ENCODE results near the gene HOXA13.

Gene HOXA13

DNA sequence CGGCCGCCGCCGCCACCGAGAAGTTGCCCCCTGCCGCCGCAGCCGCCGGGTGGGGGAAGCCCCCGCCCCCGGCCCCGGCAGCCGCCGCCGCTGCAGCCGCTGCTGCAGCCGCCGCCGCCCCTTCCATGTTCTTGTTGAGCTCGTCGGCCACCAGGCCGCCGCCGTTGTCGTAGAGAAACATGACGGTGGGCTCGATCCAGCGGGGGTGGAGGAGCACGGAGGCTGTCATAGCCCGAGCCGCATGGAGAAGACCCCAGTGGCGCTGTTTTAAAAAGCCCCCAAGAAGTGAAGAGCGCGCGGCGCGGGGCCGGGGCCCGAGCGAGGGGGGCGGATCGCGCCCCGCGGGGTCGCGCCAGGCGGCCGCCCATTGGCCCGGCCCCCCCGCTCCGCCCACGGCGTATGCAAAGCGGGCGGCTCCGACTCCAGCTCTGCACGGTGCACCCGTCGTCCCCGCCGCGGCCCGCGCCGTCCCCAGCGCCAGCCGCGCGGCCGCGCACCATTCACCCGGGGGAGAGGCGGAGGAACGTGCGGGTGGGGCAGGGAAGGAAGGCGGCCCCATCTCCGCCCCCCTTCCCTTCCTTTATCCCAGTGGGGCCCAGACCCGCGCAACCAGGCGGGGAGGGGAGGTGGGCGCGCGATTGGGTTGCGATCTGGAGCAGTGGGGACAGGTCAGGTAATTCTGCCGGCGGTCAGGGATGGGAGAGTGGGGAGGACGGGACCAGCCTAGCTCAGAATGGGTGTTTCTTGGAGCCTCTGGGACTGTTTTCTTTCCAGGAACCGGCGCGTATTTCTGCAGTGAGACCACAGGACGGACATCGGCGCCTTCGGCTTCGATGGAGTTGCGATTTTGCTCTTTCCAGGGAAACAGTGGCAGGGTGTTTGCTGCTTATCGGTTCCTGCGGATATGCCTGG, at the start of gene HOXA13:
Gene HOXA13 (minus strand): TSS at position 243 of the 912 bp plus-strand sequence. CDS start 14 bp downstream, at position 229.
- DNase-seq: no peak

DNA sequence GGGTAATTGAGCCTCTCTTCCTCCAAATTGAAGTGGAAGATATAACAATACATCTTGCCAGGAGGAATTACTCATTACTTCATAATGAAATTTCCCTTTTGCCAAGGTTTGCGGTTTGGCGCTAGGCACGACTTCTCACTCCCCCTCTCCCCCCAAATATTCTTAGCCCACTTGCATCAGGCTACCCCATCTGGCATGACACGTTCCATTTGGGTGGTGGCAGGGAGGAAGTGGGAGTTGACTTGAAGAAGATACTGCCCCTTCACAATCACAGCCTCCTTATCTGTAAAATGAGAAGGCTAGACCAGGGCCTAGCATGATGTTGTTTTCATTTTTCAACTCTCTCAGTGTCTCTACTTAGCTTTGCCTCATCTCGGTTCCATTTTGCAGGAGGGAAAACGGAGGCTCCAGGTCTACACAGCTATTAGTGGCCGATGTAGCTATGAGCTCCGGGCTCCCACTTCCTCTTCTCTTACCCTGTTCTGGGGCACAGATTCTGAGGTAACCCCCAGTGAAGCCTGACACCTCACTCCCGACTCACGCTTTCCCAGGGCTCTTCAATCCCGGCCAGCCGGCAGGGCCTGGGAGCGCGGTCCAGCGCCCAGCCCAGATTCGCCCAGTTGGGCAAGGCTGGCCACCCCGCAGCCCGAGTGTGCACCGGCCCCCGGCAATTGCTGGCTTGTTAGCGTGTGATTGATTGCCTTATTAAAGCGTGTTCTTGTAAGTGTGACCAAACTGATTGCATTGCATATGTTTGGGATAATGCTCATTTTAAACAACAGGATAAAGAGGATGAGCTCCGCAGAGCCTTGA, 49.2 kb upstream of the HOXA13 start:
- DNase-seq: no peak

DNA sequence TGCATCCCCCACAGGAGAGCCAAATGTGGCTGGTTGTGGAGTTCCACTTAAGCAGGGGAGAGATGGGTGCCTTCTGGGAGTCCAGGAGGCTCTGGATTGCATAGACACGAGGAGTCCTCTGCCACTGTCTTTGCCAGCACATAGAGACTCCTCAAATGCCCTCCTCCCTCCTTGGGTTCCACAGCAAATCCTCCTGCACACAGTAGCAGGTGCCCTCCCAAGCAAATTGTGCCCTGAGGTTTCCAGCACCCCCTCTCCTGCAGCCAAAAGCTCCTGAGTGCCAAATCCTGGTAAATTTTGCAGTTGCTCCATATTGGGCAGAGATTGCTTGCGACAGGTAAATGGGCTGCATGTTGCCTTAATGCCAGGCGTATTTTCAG, 48.5 kb upstream of the HOXA13 start:
- DNase-seq: no peak

DNA sequence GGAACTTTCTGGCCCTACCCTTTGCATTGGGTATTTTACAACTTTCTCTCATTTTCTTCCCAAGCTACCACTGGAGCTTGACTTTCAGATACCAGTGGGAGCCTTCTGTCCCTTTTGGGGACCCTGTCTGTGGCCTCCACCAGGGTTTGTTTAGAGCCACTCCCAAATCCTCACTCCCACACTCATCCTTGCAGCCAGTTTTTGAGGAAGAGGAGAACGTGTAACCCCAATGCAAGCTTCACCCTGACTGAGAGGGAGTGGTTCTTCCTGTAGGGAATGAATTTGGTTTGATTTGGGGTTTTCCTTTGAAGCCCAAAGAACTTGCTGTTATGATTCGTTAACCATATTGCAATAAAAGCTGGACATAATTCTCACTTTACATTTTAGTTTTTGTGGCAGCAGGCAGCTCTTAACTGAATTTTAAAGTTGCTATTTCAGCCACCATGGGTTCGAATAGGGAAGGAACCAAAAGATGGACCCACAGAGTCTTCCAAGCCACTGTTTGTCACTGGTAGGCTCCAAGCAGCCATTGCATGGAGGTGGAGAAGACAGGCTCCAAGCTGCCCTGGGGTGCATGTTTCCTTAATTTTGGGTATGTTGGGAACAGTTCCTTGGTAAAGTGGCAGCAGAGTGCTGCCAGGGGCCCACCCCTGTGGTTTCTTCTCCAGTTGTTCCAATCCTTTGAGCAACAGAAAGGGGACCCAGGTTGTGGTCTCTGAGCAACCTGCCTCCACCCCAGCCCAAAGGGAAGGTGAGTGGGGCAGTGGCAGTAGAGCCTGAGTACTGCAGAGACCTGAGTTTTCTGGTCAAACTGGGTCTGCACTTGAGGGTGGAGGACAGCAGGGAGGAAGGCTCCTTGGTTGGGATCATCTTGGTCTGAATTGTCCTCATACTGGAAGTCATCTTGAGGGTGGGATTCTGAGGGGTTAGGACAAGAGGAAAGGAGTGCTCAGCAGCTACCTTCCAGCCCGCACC, 47.8 kb upstream of the HOXA13 start:
- no peak for DNase-seq

DNA sequence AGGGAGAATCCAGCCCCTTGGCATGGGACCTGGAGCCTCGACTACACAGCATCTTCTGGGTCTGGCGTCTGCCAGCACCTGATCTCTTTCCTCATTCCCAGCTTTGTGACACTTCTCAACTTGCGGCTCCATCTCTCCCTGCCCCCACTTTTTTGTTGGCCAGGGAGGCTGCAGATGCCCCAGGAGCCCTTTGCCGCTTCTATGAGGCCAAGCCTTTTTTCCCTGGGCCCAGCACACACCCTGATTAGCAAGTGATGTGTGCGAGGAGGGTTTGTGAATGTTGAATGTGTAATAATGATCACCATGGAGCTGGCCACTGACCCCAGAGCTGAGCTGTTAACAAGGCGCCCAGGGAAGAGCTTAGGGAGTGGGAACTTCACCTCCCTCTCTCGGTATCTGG, 47.1 kb upstream of the HOXA13 start:
- DNase-seq: no peak

DNA sequence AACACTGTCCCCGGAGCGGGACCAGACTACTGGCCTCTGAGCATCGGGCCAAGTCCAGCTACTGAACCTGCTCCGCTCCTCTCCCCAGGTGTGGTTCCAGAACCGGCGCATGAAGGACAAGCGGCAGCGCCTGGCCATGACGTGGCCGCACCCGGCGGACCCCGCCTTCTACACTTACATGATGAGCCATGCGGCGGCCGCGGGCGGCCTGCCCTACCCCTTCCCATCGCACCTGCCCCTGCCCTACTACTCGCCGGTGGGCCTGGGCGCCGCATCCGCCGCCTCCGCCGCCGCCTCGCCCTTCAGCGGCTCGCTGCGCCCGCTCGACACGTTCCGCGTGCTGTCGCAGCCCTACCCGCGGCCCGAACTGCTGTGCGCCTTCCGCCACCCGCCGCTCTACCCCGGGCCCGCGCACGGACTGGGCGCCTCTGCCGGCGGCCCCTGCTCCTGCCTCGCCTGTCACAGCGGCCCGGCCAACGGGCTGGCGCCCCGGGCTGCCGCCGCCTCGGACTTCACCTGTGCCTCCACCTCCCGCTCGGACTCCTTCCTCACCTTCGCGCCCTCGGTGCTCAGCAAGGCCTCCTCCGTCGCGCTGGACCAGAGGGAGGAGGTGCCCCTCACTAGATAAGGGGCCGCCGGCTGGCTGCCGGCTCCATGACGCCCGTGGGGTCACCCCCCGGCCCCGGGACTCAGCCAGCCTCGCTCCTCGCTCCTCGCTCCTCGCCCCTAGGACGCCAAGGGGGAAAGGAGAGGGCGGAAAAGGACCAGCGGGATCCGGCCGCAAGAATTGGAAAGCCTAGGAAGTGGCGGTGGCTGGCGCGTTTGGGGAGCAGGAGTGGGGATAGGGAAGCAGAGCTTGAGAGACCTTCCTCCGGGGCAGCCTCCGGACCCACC, 46.2 kb upstream of the HOXA13 start:
- DNase-seq: no peak

DNA sequence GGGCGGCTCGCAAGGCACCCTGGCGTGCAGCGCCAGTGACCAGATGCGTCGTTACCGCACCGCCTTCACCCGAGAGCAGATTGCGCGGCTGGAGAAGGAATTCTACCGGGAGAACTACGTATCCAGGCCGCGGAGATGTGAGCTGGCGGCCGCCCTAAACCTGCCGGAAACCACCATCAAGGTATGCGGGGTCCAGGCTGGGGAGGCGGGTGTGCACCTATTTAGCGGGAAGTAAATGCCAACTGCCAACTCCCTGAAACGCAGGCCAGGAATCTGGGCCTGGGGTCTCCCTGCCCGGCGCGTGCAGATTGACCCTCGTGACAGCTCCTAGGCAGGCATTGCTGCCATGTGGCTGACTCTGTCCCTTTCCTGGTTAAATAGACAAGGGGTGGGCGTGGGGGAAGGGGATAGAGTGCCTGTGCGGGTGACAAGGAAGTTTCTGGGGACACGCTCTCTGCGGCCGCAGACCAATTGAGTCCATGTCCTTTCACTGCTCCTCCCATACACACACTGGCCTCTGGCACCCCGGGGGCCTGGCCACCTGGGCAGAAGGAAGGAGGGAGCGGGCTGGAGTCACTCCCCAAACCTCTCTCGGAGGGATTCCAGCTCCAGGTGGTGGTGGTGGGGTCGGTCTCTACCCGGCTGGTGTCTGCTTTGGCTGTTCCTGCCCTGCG, 45.4 kb upstream of the HOXA13 start:
- no peak for DNase-seq

DNA sequence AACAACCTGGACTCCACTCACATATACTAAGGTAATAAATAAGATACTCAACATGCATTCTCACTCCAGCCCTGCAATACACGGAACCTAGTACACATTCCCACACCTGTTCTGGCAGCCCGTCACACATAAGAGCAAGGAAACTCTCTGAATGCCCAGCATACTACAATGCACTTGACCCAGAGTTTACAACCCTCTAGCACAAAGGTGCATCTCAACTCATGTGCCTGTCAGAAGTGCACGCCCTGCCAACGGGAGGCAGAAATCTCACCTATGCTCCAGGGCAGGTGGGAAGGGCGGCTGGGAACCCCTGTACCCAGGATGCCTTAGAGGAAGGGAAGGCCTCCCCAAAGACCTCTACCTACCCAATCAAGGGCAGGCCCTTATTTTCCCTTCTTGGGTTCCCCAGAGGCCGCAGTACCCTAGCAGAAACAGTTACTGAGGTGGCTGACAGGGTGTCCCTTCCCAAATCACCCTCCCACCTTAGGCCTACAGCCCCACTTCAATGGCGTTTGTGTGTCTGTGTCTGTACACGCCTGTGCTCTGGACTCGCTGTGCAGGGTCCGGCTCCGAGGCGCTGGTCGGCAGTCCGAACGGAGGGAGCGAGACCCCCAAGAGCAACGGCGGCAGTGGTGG, 44.7 kb upstream of the HOXA13 start:
- no peak for DNase-seq

DNA sequence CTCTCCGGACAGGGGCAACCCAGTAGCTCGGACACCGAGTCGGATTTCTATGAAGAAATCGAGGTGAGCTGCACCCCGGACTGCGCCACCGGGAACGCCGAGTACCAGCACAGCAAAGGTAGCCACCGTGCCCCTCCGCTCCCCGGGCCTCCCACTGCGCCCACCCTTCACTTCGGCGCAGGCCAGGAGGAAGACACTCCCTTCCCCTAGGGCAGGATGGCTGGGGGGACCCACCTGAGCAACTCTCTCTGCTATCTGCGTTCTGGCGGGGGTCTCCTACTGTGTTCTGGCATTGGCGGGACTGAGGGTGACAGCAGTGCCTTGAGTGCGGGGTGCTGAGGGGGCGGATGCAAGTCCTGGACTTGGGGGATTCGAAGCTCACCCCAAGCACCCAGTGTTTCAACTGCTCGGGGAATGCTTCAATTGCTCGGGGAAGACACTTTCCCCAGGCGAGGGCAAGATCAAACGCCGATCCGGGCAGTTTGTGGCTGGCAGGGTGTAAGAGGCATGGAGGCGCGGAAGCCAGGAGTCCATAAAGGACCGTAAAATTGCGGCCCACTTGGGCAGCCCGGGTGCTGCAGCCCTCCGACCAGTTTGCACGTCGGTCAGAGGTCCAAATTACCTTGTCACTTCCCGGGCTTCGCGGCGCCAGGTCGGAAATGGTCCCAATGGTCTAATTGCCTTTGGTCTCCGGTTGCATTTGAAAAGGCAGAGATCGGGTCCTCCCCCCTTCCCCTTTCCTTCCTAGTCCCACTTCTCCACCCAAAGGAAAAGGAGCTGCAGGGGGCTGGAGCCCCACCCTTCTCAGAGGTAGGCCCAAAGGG, 43.7 kb upstream of the HOXA13 start:
- no peak for DNase-seq

DNA sequence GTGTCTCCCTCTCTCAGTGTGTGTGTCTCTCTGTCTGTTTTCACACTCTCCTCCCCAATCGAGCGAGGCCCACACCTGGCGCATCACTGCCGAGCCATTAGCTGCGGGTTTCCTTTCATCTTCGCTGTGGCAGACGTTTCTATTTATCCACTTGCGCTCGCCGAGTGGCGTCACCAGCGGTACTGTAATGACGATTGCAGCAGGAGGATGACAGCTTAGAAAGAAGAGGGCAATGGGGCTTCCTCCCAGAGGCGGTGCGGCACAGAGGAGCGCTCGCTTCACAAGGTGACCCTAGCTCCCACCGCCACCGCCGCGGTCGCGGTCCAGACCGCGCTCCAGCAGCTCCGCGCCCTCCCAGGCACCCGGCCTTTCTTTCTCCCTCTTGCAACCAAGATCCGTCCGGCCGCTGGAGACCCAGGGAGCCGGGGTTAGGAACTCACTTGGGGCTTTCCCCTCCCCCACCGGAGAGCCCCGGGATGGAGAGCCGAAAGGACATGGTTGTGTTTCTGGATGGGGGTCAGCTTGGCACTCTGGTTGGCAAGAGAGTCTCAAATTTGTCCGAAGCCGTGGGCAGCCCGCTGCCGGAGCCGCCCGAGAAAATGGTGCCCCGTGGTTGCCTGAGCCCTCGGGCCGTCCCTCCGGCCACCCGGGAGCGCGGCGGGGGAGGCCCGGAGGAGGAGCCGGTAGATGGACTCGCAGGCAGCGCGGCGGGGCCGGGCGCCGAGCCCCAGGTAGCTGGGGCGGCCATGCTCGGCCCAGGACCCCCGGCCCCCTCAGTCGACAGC, 42.9 kb upstream of the HOXA13 start, which contains the start of gene EVX1:
Gene EVX1 (plus strand): TSS at position 248 of the 785 bp plus-strand sequence. CDS start 229 bp downstream, at position 477.
- no peak for DNase-seq

DNA sequence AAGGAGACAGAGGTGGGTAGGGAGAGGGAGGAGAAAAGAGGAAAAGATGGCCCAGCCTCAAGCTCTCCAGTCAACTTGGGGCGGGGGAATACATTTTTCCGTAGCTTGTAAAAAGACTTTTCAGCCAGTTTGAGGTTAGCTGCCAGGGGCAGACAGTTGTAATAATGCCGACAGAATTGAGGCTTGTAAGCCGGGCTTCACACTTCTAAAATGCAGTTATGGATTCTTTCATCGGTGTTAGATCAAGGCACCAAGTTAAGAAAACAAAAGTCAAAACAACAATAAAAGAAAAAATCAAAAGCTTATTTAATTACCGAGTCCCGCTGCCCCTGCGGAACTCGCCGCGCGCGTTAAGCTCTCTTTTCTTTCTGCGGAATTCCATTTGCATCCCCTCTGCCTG, 42.3 kb upstream of the HOXA13 start:
- DNase-seq: no peak

DNA sequence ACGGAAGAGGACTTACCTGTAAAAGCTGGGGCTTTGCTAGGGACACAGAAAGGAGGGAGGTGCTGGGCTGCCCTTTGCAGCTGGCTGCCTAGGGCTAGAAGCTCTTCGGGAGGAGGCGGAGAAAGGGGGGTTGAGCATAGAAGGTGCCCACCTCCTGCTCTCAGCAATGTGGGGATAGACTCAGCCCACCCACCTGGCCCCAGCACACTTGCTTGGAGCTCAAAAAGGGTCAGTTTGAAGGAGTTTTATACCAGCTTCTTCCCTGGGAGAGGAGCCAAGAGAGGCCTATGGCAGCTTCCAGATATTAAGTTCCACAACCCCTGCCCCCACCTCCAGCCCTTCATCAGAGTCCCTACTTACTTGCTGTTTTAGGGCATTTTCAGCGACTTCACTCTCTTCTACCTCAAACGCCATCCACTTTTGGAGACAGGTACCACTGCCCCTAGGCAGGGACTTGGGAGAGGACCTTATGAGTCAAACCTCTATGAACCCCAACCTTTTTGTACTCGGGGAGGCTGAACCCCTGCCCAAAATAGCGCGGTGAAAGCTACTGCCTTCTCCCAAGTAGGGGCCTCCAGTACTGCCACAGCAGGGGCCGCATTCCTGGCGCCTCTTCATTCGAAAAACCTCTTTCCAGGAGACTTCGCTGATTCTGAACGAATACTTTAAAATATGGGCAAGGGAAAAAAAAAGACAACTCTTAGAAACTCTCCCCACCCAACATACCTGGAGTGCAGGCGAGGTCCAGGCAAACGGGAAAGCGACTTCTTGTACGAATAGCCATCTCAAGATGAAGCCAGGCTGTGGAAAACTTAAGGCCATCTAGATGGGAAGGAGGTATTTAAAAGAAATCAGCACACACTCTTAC, 41.5 kb upstream of the HOXA13 start:
- no peak for DNase-seq

DNA sequence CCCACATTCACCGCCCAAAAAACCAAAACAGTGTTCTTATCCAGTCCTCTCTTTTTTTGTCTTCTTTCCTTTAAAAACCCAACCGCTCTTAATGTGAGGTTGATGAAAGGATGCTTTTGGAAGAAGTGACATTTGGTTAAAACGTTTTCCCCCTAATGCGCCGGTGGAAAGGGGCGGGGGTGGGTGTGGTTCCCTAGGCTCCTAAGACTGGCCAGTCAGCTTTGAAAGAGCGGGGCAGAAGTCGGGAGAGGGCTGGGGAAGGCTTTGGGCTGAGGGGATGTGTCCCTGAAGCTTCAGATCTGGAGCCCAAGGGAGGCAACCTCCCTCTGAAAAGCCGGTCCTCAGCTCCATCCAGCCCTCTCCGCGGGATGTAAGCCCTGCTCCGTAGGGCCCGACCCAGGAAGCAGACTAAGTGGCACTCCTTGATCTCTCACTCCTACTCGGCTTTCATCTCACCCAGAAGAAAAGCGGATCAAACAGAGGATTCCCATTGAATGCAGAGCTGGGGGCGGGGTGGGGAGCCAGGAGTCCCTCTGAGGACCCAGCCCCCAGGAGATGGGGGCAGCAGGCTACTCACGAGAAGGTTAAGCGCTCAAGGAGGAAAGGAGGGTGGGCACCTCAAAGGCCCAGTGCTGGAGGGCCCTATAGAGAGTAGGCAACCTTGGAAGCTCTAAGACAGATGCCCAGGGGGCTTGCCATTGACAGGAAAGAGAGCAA, 40.3 kb upstream of the HOXA13 start:
- DNase-seq: no peak

DNA sequence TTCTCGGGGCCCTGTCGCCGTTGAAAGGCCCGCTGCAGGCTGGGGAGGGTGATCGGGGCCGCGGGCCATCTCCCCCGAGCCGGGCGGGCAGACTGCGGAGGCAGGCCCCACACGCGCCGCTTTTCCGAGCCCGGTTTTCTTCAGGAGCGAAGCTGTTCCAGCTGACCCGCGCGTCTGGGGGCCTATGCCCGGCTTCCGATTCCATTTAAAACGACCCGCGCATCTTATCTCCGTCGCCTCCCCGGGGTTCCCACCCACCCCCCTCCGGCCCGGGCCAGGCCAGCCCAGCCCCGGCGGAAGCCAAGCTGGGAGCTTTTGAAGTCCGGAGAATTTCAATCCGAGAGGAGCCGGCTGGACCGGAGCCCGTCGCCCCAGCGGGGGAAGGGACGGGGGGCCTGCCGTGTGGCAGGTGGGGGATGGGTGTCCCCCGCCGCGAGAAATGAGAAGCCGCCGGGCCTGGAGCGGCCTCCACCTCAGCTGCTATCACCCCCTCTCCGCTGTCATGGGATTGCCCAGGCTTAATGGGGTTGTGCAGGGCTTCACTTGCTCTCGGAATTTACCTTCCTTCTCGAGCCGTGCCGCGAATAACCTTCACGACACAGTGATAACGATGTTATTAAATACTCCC, 39.6 kb upstream of the HOXA13 start:
- no peak for DNase-seq

DNA sequence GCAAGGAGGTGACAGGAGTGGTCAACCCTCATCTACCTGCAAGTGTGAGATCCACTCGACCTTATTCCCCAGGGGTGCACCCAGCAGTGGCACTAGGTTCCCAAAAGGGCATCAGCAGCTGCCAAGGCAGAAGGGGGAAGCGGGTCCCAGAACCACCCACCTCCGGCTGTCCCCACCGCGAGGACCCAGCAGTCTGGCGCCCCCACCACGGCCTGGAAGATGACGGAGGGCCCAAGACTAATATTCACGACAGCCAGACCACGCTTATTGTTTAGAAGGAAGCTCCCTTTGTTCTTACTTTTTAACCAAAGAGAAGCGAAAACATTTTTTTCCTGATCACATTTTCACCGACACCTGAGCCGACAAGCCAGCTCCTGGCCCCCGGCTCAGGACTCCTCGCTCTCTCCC, 39.1 kb upstream of the HOXA13 start:
- no peak for DNase-seq

DNA sequence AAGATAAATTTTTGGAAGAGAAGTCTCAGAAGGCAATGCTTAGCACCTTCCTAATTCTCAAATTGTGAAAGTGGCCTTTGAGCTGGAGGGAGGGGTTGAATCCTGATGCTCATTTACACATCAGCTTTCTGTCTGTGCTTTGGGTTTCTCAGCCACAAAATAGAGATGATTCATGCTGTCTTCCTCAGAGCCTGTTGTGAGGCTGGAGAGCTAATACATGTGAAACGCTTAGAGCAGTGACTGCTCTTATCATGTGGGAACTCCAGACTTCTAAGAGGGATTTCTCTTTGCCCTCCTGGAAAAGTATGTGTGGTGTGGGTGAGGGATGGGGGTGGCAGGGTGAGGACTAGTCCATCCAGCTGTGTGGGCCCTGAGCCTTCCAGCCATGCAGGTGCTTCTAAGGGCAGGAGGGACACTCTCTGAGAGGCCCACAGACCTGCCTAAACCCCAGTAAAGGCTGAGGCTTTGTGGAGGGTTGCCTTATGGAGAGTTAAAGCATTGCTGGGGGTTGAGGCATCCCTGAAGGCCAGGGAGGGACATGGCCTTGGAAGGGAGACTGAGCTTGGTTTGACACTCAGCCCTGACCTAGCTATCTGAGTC, 37.9 kb upstream of the HOXA13 start:
- DNase-seq: no peak
